ENCODE results near the gene CCDC3.
"Not testable (repeated sequence)": the region's sequence is repeated elsewhere in the genome, so short reads cannot be mapped to it uniquely, and the experiment has no call there.

Gene CCDC3

DNA sequence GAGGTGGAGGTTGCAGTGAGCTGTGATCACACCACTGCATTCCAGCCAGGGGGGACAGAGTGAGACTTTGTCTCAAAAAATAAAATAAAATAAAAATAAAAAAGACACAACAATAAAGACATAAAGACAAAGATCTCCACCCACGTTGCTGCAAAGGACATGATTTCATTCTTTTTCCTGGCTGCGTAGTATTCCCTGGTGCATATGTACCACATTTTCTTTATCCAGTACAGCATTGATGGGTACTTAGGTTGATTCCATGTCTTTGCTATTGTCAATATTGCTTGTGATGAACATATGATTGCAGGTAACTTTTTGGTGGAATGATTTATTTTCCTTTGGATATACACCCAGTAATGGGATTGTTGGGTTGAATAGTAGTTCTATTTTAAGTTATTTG is 42.0 kb upstream of the CCDC3 start:
- no peak for TF ChIP-seq ZFX (IDR thresholded peaks at IDR 0.05; ENCODE audit: borderline replicate concordance)
- TF ChIP-seq, protein P1, sequence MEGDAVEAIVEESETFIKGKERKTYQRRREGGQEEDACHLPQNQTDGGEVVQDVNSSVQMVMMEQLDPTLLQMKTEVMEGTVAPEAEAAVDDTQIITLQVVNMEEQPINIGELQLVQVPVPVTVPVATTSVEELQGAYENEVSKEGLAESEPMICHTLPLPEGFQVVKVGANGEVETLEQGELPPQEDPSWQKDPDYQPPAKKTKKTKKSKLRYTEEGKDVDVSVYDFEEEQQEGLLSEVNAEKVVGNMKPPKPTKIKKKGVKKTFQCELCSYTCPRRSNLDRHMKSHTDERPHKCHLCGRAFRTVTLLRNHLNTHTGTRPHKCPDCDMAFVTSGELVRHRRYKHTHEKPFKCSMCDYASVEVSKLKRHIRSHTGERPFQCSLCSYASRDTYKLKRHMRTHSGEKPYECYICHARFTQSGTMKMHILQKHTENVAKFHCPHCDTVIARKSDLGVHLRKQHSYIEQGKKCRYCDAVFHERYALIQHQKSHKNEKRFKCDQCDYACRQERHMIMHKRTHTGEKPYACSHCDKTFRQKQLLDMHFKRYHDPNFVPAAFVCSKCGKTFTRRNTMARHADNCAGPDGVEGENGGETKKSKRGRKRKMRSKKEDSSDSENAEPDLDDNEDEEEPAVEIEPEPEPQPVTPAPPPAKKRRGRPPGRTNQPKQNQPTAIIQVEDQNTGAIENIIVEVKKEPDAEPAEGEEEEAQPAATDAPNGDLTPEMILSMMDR (IDR thresholded peaks at IDR 0.05): no peak
- H3K27ac ChIP-seq: no peak overlapping the region

DNA sequence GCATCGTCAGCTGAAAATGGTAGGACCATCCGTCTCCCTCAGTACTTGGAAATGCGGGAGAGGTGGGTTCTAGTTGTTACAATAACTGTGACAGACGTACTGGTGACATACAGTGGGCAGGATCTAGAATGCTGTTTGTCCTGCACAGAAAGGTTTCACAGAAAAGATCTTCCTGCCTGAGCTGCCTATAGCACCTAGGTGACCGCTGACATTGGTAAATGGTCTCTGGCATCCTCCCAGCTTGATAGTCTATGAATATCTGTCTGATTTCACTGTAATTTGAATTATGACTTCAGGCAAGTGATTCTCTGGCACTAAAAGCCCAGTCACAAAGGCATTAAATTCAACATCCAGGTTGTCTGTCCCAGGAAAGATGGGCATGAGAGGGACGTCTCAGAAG is 38.2 kb upstream of the CCDC3 start:
- TF ChIP-seq ZFX (IDR thresholded peaks at IDR 0.05; ENCODE audit: borderline replicate concordance): no peak
- TF ChIP-seq, protein P1 (IDR thresholded peaks at IDR 0.05): no peak
- no peak overlapping the region for H3K27ac ChIP-seq

DNA sequence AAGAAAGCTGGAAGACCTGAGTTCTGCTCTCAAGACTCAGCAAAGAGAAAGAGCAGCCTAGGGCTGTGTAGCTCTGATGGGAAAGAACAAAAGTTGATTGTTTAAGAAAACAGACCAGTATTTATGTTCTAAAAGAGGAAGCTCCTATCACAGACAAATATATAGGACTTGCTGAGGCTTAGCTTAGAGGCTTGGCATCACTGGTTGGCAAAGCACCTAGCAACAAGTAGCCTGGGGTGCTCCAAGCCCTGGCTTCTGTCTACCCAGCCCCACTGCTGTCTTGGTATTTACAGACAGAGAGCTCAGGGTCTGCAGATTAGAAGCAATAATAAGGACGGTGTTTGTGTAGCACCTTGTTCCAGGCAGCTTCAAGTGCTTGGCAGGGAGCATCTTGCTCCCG is 36.9 kb upstream of the CCDC3 start:
- no peak overlapping the region for H3K27ac ChIP-seq
- no peak for TF ChIP-seq ZFX (IDR thresholded peaks at IDR 0.05; ENCODE audit: borderline replicate concordance)
- TF ChIP-seq, protein P1 (IDR thresholded peaks at IDR 0.05): no peak

DNA sequence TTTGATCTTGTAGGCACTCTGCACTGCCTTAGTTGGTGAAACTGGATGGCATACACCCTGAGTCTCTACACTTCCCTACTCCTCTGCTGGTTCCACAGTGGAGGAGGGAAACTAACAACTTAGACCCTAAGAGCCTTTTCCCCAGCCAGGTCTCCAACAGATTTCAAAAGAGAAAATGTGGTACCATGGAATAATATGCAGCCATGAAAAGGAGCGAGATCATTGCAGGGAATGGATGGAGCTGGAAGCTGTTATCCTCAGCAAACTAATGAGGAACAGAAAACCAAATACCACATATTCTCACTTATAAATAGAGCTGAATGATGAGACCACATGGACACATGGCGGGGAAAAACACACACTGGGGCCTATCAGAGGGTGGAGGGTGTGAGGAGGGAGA is 36.3 kb upstream of the CCDC3 start:
- H3K27ac ChIP-seq: no peak overlapping the region
- TF ChIP-seq, protein P1 (IDR thresholded peaks at IDR 0.05): no peak
- TF ChIP-seq ZFX (IDR thresholded peaks at IDR 0.05; ENCODE audit: borderline replicate concordance): no peak

DNA sequence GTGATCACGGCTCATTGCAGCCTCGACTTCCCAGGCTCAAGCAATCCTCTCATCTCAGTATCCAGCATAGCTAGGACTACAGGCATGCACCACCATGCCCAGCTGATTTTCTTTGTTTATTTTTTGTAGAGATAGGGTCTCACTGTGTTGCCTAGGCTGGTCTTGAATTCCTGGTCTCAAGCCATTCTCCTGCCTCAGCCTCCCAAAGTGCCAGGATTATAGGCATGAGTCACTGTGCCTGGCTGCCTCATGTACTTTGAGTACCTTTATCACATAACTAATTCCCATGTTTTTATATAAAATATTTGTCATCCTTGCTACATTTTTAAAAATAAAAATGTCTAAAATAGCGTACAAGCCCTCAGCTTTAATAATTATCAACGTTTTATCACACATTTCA is 35.3 kb upstream of the CCDC3 start:
- TF ChIP-seq, protein P1 (IDR thresholded peaks at IDR 0.05): no peak
- H3K27ac ChIP-seq: no peak overlapping the region

DNA sequence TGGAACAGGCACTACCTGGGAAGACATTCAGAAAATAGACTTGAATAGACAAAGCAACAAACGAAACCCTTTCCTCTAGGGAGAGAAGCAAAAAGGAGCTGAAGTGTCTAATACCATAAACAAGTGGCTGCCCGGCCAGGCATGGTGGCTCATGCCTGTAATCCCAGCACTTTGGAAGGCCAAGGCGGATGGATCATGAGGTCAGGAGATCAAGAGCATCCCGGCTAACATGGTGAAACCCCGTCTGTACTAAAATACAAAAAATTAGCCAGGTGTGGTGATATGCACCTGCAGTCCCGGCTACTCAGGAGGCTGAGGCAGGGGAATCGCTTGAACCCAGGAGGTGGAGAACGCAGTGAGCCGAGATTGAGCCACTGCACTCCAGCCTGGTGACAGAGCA is 34.2 kb upstream of the CCDC3 start:
- not testable (repeated sequence) for H3K27ac ChIP-seq

DNA sequence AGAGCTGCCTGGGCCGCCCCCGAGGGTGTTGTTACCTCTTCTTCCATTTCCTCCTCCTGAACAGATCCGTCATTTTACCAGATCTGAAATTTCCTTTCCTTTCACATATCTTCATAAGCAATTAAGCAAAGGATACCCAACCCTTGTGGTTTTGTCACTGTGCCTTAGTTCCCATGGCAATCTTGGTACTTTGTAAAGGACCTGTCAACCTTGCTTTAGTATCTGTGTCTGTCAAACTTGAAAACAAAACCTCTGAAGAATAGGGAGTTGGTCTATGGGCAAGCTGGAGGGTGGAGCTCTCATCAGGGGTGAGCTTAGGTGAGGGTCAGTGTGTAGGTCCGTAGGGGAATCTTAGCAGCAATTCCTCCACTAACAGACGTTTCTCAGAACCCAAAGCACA is 25.4 kb upstream of the CCDC3 start:
- TF ChIP-seq, protein P1 (IDR thresholded peaks at IDR 0.05): no peak
- TF ChIP-seq ZFX (IDR thresholded peaks at IDR 0.05; ENCODE audit: borderline replicate concordance): no peak
- no peak overlapping the region for H3K27ac ChIP-seq

DNA sequence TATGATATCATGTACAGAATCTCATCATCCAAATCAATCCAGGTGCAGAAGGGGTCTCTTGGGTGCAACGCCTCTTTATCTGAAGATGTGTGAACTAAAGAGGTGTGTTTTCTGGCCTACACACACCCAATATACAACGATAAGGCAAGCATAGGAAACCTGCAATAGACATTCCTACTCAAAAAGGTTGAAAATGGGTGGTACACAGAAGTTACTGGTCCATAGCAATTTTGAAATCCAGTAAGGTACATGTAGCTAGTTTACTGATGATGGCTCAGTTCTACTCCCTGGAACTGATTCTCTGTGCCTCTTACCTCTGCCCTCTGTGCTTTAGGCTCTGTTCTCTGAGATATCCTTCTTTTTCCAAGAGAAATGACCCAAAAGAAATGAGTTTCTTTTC is 22.2 kb upstream of the CCDC3 start:
- no peak overlapping the region for H3K27ac ChIP-seq
- no peak for TF ChIP-seq ZFX (IDR thresholded peaks at IDR 0.05; ENCODE audit: borderline replicate concordance)
- TF ChIP-seq, protein P1 (IDR thresholded peaks at IDR 0.05): no peak
